ENCODE measurements around the gene RANBP3. TPM values are rescaled to one million over a fixed set of nuclear protein-coding genes. Genes with fewer than 3 reads are reported as not detected.

Gene RANBP3
- total RNA-seq, 1 experiment from 2014 or later: 62.4 TPM

- TF ChIP-seq ZNF274 (IDR thresholded peaks at IDR 0.05; ENCODE audit: low read depth, low read length): no peak
Measured at GRCh38 chr19:5917431-5918107, 60.4 kb downstream of the RANBP3 start (continued).

GRCh38 chr19:5916181-5916708 lies 61.7 kb downstream of the RANBP3 start:
- no peak for ATAC-seq
- TF ChIP-seq SP1 (IDR thresholded peaks at IDR 0.05; ENCODE audit: low read depth): no peak
- TF ChIP-seq TCF7L2 (IDR thresholded peaks at IDR 0.05; ENCODE audit: borderline replicate concordance, extremely low read depth, insufficient read depth, insufficient read length): no peak
- no peak for TF ChIP-seq EZH2phosphoT487 (IDR thresholded peaks at IDR 0.05; ENCODE audit: borderline replicate concordance)
- no peak for TF ChIP-seq EZH2 (IDR thresholded peaks at IDR 0.05)
- no peak for TF ChIP-seq CTCF (IDR thresholded peaks at IDR 0.05 in 2 of 3, conservative IDR thresholded peaks at IDR 0.05 in 1 of 3; ENCODE audit: borderline replicate concordance in 1 of 3, insufficient read depth in 1 of 3, low read depth in 2 of 3, low read length in 2 of 3)
- no peak for TF ChIP-seq SIN3A (IDR thresholded peaks at IDR 0.05; ENCODE audit: low read depth)
- TF ChIP-seq ELF1 (IDR thresholded peaks at IDR 0.05; ENCODE audit: borderline replicate concordance, low read depth): no peak
- TF ChIP-seq ZNF274 (IDR thresholded peaks at IDR 0.05; ENCODE audit: low read depth, low read length): no peak
- TF ChIP-seq POLR2AphosphoS5 (IDR thresholded peaks at IDR 0.05; ENCODE audit: low read depth, low read length): no peak
- TF ChIP-seq FOSL1 (IDR thresholded peaks at IDR 0.05; ENCODE audit: low read depth): no peak
- TF ChIP-seq ZFX (IDR thresholded peaks at IDR 0.05): no peak
- no peak for TF ChIP-seq REST (IDR thresholded peaks at IDR 0.05; ENCODE audit: low read depth)
- TF ChIP-seq RAD21 (IDR thresholded peaks at IDR 0.05; ENCODE audit: low read depth): no peak
- TF ChIP-seq ZBTB33 (IDR thresholded peaks at IDR 0.05; ENCODE audit: extremely low read depth, insufficient replicate concordance, low read length): no peak
- TF ChIP-seq SRF (IDR thresholded peaks at IDR 0.05; ENCODE audit: low read depth): no peak
- TF ChIP-seq EGR1 (IDR thresholded peaks at IDR 0.05; ENCODE audit: low read depth): no peak
- no peak for TF ChIP-seq JUND (IDR thresholded peaks at IDR 0.05)
- no peak for TF ChIP-seq MAX (IDR thresholded peaks at IDR 0.05)
- BruUV-seq (replicated peaks): no TSS peak

More at GRCh38 chr19:5916181-5916708, 61.7 kb downstream of the RANBP3 start:
- Histone ChIP-seq H2AFZ (ENCODE audit: low read depth, low read length, poor library complexity, severe bottlenecking) (no peak overlapping the region), H3K79me2 (ENCODE audit: insufficient read depth, low read length) (no peaks in the 10 kb centered on the region), H4K20me1 (ENCODE audit: insufficient read depth) (no peaks in the 10 kb centered on the region), H3K4me2 (ENCODE audit: low read length) (no peak overlapping the region), H3K9me2 (ENCODE audit: insufficient read depth) (no peaks in the 10 kb centered on the region), H3K4me1 (ENCODE audit: control insufficient read depth in 1 of 2, insufficient read depth in 2 of 2, low read length in 2 of 2) (no peaks in the 10 kb centered on the region), H3K9ac (ENCODE audit: low read length) (no peak overlapping the region), H3K27ac (ENCODE audit: low read depth, low read length) (no peak overlapping the region), H3K27me3 (ENCODE audit: insufficient read depth, low read length) (no peaks in the 10 kb centered on the region), H3K36me3 (ENCODE audit: control insufficient read depth in 1 of 2, insufficient read depth in 2 of 2, low read length in 2 of 2) (peaks cover 7 to 14% of the 10 kb centered on the region in 2 experiments; a peak in 3 of 4 replicates), H3K4me3 (replicated peaks in 1 of 2; ENCODE audit: low read depth in 1 of 2, low read length in 2 of 2) (no peak overlapping the region), H3K9me3 (ENCODE audit: control insufficient read depth in 1 of 2, insufficient read depth in 1 of 2, low read depth in 1 of 2, low read length in 2 of 2) (no peaks in the 10 kb centered on the region)
- RAD21 ChIA-PET (ENCODE audit: low non-redundant PET in 1 of 2, low total read pairs in 2 of 2, uncharacterized antibody in 2 of 2, unreplicated experiment in 2 of 2): no interaction called here
- CTCF ChIA-PET: no interaction called here
- no peak for DNase-seq (ENCODE audit: low read depth, low spot score)
- POLR2A ChIA-PET: no interaction called here
- intact Hi-C loops (cut with micrococcal nuclease): no loop called here

All from HCT116 (cell line).